HEK293 (cell line): ENCODE data around the gene GSPT1.
A peak's percentile ranks its signal among the peaks of the same experiment; 100 is the strongest.

ENCODE experiments used
- CTCF ChIA-PET: fragments of 350-600 bp; formaldehyde crosslinking; extraction: SDS; loops from one replicate; lab custom pipeline; 2021; ENCODE audit warnings: antibody characterized with exemption; lab: Yijun Ruan, JAX
- POLR2A ChIA-PET: fragments of 300-600 bp; formaldehyde crosslinking; extraction: SDS; loops from one replicate; lab custom pipeline; 2020; ENCODE audit warnings: antibody characterized with exemption, inconsistent platforms; lab: Yijun Ruan, JAX
- H3K27ac ChIP-seq: fragments of 200-500 bp; sonication (Bioruptor generic); 2 replicates; pipeline ENCODE4 v1.5.1; 2014; ENCODE audit warnings: low read depth, low read length, control low read depth, inconsistent platforms; ENCODE audit errors: extremely low read depth
- H3K36me3 ChIP-seq, 2 experiments: fragments of 200-500 bp in 1 of 2; sonication (Bioruptor generic) in 1 of 2; 1 replicate in 1 of 2; 2 replicates in 1 of 2; pipeline ENCODE4 v1.5.1; 2014 to 2017; ENCODE audit warnings: inconsistent platforms in 2 of 2, low read length in 2 of 2; ENCODE audit not compliant: control insufficient read depth in 2 of 2, insufficient read depth in 1 of 2
- H3K4me1 ChIP-seq: fragments of 200-500 bp; sonication (Bioruptor generic); 2 replicates; pipeline ENCODE4 v1.5.1; 2014; ENCODE audit warnings: mild to moderate bottlenecking, low read length, inconsistent platforms; ENCODE audit not compliant: control insufficient read depth, insufficient read depth
- H3K4me3 ChIP-seq: 2 replicates; pipeline ENCODE4 v1.5.1; 2011; ENCODE audit warnings: low read depth, mild to moderate bottlenecking, control low read depth, low read length, moderate library complexity
- H3K9me3 ChIP-seq: fragments of 200-500 bp; sonication (Bioruptor generic); 2 replicates; pipeline ENCODE4 v1.5.1; 2014; ENCODE audit warnings: low read depth, low read length, inconsistent platforms; ENCODE audit not compliant: control insufficient read depth, insufficient read depth
- BCL6B ChIP-seq: fragments of 450-650 bp; formaldehyde crosslinking; IDR thresholded peaks from 2 replicates; pipeline ENCODE4 v1.5.1; 2017; ENCODE audit warnings: missing biosample characterization, missing genetic modification characterization
- FEZF1 ChIP-seq: fragments of 450-650 bp; formaldehyde crosslinking; IDR thresholded peaks from 2 replicates; pipeline ENCODE4 v1.5.1; 2016; ENCODE audit warnings: missing biosample characterization, missing genetic modification characterization
- GFI1B ChIP-seq: fragments of 450-650 bp; formaldehyde crosslinking; IDR thresholded peaks from 2 replicates; pipeline ENCODE4 v1.5.1; 2016; ENCODE audit warnings: missing biosample characterization, missing genetic modification characterization
- HOXA7 ChIP-seq: sonication (generic); formaldehyde crosslinking; IDR thresholded peaks from 2 replicates; pipeline ENCODE4 v1.8.1; 2022; ENCODE audit warnings: missing genetic modification reagents, borderline replicate concordance
- KLF9 ChIP-seq: fragments of 450-650 bp; formaldehyde crosslinking; IDR thresholded peaks from 2 replicates; pipeline ENCODE4 v1.5.1; 2016; ENCODE audit warnings: missing biosample characterization, missing genetic modification characterization, low read depth
- YY2 ChIP-seq: fragments of 450-650 bp; formaldehyde crosslinking; IDR thresholded peaks from 2 replicates; pipeline ENCODE4 v1.5.1; 2016; ENCODE audit warnings: missing biosample characterization, missing genetic modification characterization
- ZBTB11 ChIP-seq: fragments of 450-650 bp; formaldehyde crosslinking; conservative IDR thresholded peaks from 2 replicates; pipeline ENCODE4 v1.5.1; 2016; ENCODE audit warnings: low read depth, missing biosample characterization, missing genetic modification characterization
- ZBTB17 ChIP-seq: fragments of 450-650 bp; formaldehyde crosslinking; IDR thresholded peaks from 2 replicates; pipeline ENCODE4 v1.5.1; 2016; ENCODE audit warnings: missing biosample characterization, missing genetic modification characterization
- ZBTB21 ChIP-seq: fragments of 450-650 bp; formaldehyde crosslinking; IDR thresholded peaks from 2 replicates; pipeline ENCODE4 v1.5.1; 2017; ENCODE audit warnings: missing biosample characterization, missing genetic modification characterization
- ZBTB7A ChIP-seq: fragments of 450-650 bp; formaldehyde crosslinking; IDR thresholded peaks from 2 replicates; pipeline ENCODE4 v1.5.1; 2016; ENCODE audit warnings: low read depth, missing biosample characterization, missing genetic modification characterization
- ZNF133 ChIP-seq: fragments of 450-650 bp; formaldehyde crosslinking; IDR thresholded peaks from 2 replicates; pipeline ENCODE4 v1.5.1; 2016; ENCODE audit warnings: missing biosample characterization, missing genetic modification characterization
- ZNF148 ChIP-seq: fragments of 450-650 bp; formaldehyde crosslinking; IDR thresholded peaks from 2 replicates; pipeline ENCODE4 v1.5.0; 2017; ENCODE audit warnings: missing biosample characterization, missing genetic modification characterization, borderline replicate concordance
- ZNF155 ChIP-seq: fragments of 450-650 bp; formaldehyde crosslinking; IDR thresholded peaks from 2 replicates; pipeline ENCODE4 v1.5.1; 2016; ENCODE audit warnings: missing biosample characterization, missing genetic modification characterization
- ZNF157 ChIP-seq: fragments of 450-650 bp; formaldehyde crosslinking; IDR thresholded peaks from 2 replicates; pipeline ENCODE4 v1.5.1; 2016; ENCODE audit warnings: missing biosample characterization, missing genetic modification characterization
- ZNF169 ChIP-seq: fragments of 450-650 bp; formaldehyde crosslinking; IDR thresholded peaks from 2 replicates; pipeline ENCODE4 v1.5.1; 2016; ENCODE audit warnings: missing biosample characterization, missing genetic modification characterization
- ZNF214 ChIP-seq: fragments of 450-650 bp; formaldehyde crosslinking; IDR thresholded peaks from 2 replicates; pipeline ENCODE4 v1.5.1; 2017; ENCODE audit warnings: missing biosample characterization, mild to moderate bottlenecking, missing genetic modification characterization, borderline replicate concordance
- ZNF221 ChIP-seq: fragments of 450-650 bp; formaldehyde crosslinking; IDR thresholded peaks from 2 replicates; pipeline ENCODE4 v1.5.1; 2017; ENCODE audit warnings: missing biosample characterization, missing genetic modification characterization, borderline replicate concordance
- ZNF239 ChIP-seq: fragments of 450-650 bp; formaldehyde crosslinking; IDR thresholded peaks from 2 replicates; pipeline ENCODE4 v1.5.1; 2016; ENCODE audit warnings: missing biosample characterization, missing genetic modification characterization
- ZNF24 ChIP-seq: fragments of 450-650 bp; formaldehyde crosslinking; IDR thresholded peaks from 2 replicates; pipeline ENCODE4 v1.5.1; 2016; ENCODE audit warnings: missing biosample characterization, missing genetic modification characterization
- ZNF248 ChIP-seq: fragments of 450-650 bp; formaldehyde crosslinking; IDR thresholded peaks from 2 replicates; pipeline ENCODE4 v1.5.1; 2017; ENCODE audit warnings: missing biosample characterization, missing genetic modification characterization
- ZNF292 ChIP-seq: fragments of 450-650 bp; formaldehyde crosslinking; IDR thresholded peaks from 2 replicates; pipeline ENCODE4 v1.5.1; 2016; ENCODE audit warnings: low read depth, missing biosample characterization, missing genetic modification characterization, borderline replicate concordance
- ZNF423 ChIP-seq: fragments of 450-650 bp; formaldehyde crosslinking; IDR thresholded peaks from 2 replicates; pipeline ENCODE4 v1.5.1; 2016; ENCODE audit warnings: missing biosample characterization, missing genetic modification characterization
- ZNF561 ChIP-seq: fragments of 450-650 bp; IDR thresholded peaks from 2 replicates; pipeline ENCODE4 v1.5.1; 2018; ENCODE audit warnings: missing biosample characterization, missing genetic modification characterization, borderline replicate concordance
- ZNF600 ChIP-seq: fragments of 450-650 bp; formaldehyde crosslinking; IDR thresholded peaks from 2 replicates; pipeline ENCODE4 v1.5.1; 2016; ENCODE audit warnings: missing biosample characterization, missing genetic modification characterization
- ZNF768 ChIP-seq: fragments of 450-650 bp; formaldehyde crosslinking; IDR thresholded peaks from 2 replicates; pipeline ENCODE4 v1.5.1; 2018; ENCODE audit warnings: missing biosample characterization, mild to moderate bottlenecking, missing genetic modification characterization
- TF ChIP-seq, protein P1 (sequence below): fragments of 450-650 bp; formaldehyde crosslinking; IDR thresholded peaks from 2 replicates; pipeline ENCODE4 v1.5.1; 2016; ENCODE audit warnings: missing biosample characterization, missing genetic modification characterization
- TF ChIP-seq, protein P2 (sequence below): fragments of 450-650 bp; formaldehyde crosslinking; IDR thresholded peaks from 2 replicates; pipeline ENCODE4 v1.5.1; 2017; ENCODE audit warnings: missing biosample characterization, missing genetic modification characterization

Gene GSPT1

GRCh38 chr16:11841026-11841425 is 74.7 kb downstream of the GSPT1 start (continued):
- no peak for TF ChIP-seq BCL6B (tag by site-specific recombination)
- TF ChIP-seq ZBTB21: no peak
- TF ChIP-seq ZNF148 (tag by site-specific recombination): no peak
- TF ChIP-seq, all 188 proteins: peak for 0

DNA sequence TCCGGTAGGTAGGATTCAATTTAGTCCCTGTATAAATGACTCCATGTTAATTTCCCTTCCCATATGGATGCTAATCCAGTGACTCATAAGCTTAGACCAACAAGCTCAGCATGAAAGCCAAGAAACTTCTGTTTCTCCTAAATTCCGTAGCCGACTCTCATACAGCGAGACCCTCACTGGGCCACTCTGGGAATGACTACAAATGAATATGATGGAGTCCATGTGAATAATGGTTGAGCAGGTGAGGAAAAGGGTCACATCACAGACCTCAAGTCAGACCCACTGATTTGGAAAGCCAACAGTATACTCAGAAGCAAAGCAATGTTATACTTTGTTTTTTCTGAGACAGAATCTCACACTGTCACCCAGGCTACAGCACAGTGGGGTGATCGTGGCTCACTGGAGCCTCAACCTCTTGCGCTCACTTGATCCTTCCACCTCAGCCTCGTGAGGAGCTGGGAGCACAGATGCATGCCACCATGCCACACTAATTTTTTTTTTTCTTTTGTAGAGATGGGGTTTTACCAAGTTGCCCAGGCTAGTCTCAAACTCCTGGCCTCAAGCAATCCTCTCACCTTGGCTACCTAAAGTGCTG is 79.0 kb downstream of the GSPT1 start:
- CTCF ChIA-PET: no interaction called here
- peak overlapping the region; percentile 35; the same call in 1 of the 2 replicates for H3K27ac ChIP-seq
- H3K9me3 ChIP-seq: no peaks in the 10 kb centered on the region
- no peak overlapping the region for H3K4me3 ChIP-seq
- H3K4me1 ChIP-seq: peaks cover 12% of the 10 kb centered on the region
- H3K36me3 ChIP-seq: peaks cover 46 to 58% of the 10 kb centered on the region in 2 experiments
- POLR2A ChIA-PET: interaction anchor here (0.6 to 2.2 kb wide), 5 partner anchors 9 to 94 kb away, joined by 3 to 7 read pairs (median 4); partner anchors contain the start of genes GSPT1 and TXNDC11
- TF ChIP-seq ZNF292 (tag by site-specific recombination) (no peak), ZNF561 (tag by site-specific recombination) (no peak), GFI1B (no peak), ZNF155 (no peak), FEZF1 (no peak), ZNF423 (tag by site-specific recombination) (no peak), ZNF248 (tag by site-specific recombination) (no peak), ZBTB17 (peak; percentile 54; the same call in 1 of the 2 replicates), ZNF768 (no peak), ZNF157 (no peak), KLF9 (tag by site-specific recombination) (no peak), ZNF600 (tag by site-specific recombination) (peak; percentile 84), HOXA7 (CRISPR knock-in tag) (no peak), ZNF214 (tag by site-specific recombination) (no peak), ZNF24 (tag by site-specific recombination) (no peak), ZBTB7A (tag by site-specific recombination) (no peak), ZNF133 (tag by site-specific recombination) (no peak), ZNF239 (tag by site-specific recombination) (no peak), ZNF169 (tag by site-specific recombination) (no peak), YY2 (tag by site-specific recombination) (no peak), ZBTB11 (tag by site-specific recombination) (no peak), ZNF221 (tag by site-specific recombination) (no peak)
- TF ChIP-seq, protein P1, sequence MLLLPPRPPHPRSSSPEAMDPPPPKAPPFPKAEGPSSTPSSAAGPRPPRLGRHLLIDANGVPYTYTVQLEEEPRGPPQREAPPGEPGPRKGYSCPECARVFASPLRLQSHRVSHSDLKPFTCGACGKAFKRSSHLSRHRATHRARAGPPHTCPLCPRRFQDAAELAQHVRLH: no peak
- TF ChIP-seq, protein P2, sequence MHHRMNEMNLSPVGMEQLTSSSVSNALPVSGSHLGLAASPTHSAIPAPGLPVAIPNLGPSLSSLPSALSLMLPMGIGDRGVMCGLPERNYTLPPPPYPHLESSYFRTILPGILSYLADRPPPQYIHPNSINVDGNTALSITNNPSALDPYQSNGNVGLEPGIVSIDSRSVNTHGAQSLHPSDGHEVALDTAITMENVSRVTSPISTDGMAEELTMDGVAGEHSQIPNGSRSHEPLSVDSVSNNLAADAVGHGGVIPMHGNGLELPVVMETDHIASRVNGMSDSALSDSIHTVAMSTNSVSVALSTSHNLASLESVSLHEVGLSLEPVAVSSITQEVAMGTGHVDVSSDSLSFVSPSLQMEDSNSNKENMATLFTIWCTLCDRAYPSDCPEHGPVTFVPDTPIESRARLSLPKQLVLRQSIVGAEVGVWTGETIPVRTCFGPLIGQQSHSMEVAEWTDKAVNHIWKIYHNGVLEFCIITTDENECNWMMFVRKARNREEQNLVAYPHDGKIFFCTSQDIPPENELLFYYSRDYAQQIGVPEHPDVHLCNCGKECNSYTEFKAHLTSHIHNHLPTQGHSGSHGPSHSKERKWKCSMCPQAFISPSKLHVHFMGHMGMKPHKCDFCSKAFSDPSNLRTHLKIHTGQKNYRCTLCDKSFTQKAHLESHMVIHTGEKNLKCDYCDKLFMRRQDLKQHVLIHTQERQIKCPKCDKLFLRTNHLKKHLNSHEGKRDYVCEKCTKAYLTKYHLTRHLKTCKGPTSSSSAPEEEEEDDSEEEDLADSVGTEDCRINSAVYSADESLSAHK: peak; percentile 75
